GM12891 (cell line): Measurements from ENCODE around the gene CCDC167.
A peak's percentile ranks its signal among the peaks of the same experiment; 100 is the strongest.
"Not testable (repeated sequence)": the region's sequence is repeated elsewhere in the genome, so short reads cannot be mapped to it uniquely, and the experiment has no call there.

Experiments used
- DNase-seq: peaks from one replicate; pipeline ENCODE4 v3.0.0; 2011; ENCODE audit warnings: low spot score; ENCODE audit not compliant: insufficient read length
- FAIRE-seq: peaks from 2 replicates; lab custom pipeline; 2011; peaks lifted over from hg19 to GRCh38; lab: Jason Lieb, UNC
- PAX5 ChIP-seq: IDR thresholded peaks from 2 replicates; pipeline ENCODE4 v1.6.1; 2011; ENCODE audit warnings: low read length, moderate library complexity, mild to moderate bottlenecking; ENCODE audit not compliant: insufficient read depth, severe bottlenecking
- POLR2A ChIP-seq: IDR thresholded peaks from 2 replicates; pipeline ENCODE4 v1.6.1; 2011; ENCODE audit warnings: low read depth, low read length, control low read depth
- POLR2AphosphoS5 ChIP-seq: IDR thresholded peaks from 2 replicates; pipeline ENCODE4 v1.6.1; 2011; ENCODE audit warnings: low read depth, low read length, control low read depth
- POU2F2 ChIP-seq: IDR thresholded peaks from 2 replicates; pipeline ENCODE4 v1.6.1; 2011; ENCODE audit warnings: low read depth, mild to moderate bottlenecking, control low read depth, low read length, moderate library complexity
- SPI1 ChIP-seq: IDR thresholded peaks from 2 replicates; pipeline ENCODE4 v1.6.1; 2011; ENCODE audit warnings: low read depth, low read length, control low read depth
- TAF1 ChIP-seq: IDR thresholded peaks from 2 replicates; pipeline ENCODE4 v1.6.1; 2011; ENCODE audit warnings: low read depth, low read length, control low read depth

The CCDC167 gene

GRCh38 chr6:37456816-37457560, 42.7 kb downstream of the CCDC167 start:
- no peak for DNase-seq

GRCh38 chr6:37456126-37456525, 43.6 kb downstream of the CCDC167 start:
- DNase-seq (no peak), FAIRE-seq (peak; percentile 33)
- TF ChIP-seq PAX5 (no peak), POU2F2 (no peak), POLR2AphosphoS5 (no peak), SPI1 (no peak), POLR2A (no peak), TAF1 (no peak)

More at GRCh38 chr6:37456816-37457560, 42.7 kb downstream of the CCDC167 start:
- TF ChIP-seq SPI1 (no peak), TAF1 (no peak), PAX5 (no peak), POLR2AphosphoS5 (no peak), POU2F2 (no peak), POLR2A (no peak)
- no peak for FAIRE-seq

GRCh38 chr6:37454420-37455140, 45.1 kb downstream of the CCDC167 start:
- FAIRE-seq: no peak
- TF ChIP-seq PAX5 (no peak), POLR2AphosphoS5 (no peak), TAF1 (no peak), POU2F2 (no peak), POLR2A (no peak), SPI1 (no peak)
- DNase-seq: no peak

GRCh38 chr6:37452522-37452921, 47.2 kb downstream of the CCDC167 start:
- no peak for DNase-seq
- FAIRE-seq: no peak
- TF ChIP-seq POLR2AphosphoS5 (no peak), PAX5 (no peak), POU2F2 (no peak), POLR2A (no peak), TAF1 (no peak), SPI1 (no peak)

- DNase-seq (no peak), FAIRE-seq (no peak)
- no peak for TF ChIP-seq POU2F2
- no peak for TF ChIP-seq TAF1
- TF ChIP-seq POLR2A: no peak
Observed at GRCh38 chr6:37451441-37452193, 48.1 kb downstream of the CCDC167 start.

- no peak for TF ChIP-seq TAF1
- TF ChIP-seq SPI1: peak; percentile 20; the same call in 1 of the 2 replicates
- no peak for FAIRE-seq
Observed at GRCh38 chr6:37449984-37450383, 49.7 kb downstream of the CCDC167 start.

GRCh38 chr6:37443216-37443542, 56.5 kb downstream of the CCDC167 start:
- not testable (repeated sequence) for FAIRE-seq

More at GRCh38 chr6:37449984-37450383, 49.7 kb downstream of the CCDC167 start:
- no peak for DNase-seq

GRCh38 chr6:37442416-37443215, 57.1 kb downstream of the CCDC167 start:
- FAIRE-seq (no peak), DNase-seq (no peak)
- TF ChIP-seq POU2F2: no peak
- TF ChIP-seq POLR2AphosphoS5: no peak
- no peak for TF ChIP-seq POLR2A
- TF ChIP-seq SPI1: no peak
- no peak for TF ChIP-seq PAX5
- TF ChIP-seq TAF1: no peak

More at GRCh38 chr6:37443216-37443542, 56.5 kb downstream of the CCDC167 start:
- DNase-seq: not testable (repeated sequence)

- FAIRE-seq (no peak), DNase-seq (no peak)
- TF ChIP-seq POLR2A: no peak
- no peak for TF ChIP-seq SPI1
- no peak for TF ChIP-seq POU2F2
- no peak for TF ChIP-seq POLR2AphosphoS5
- no peak for TF ChIP-seq TAF1
- no peak for TF ChIP-seq PAX5
Observed at GRCh38 chr6:37441651-37442050, 58.0 kb downstream of the CCDC167 start.
